Measurements from ENCODE around the gene RERE. TPM values are rescaled to one million over a fixed set of nuclear protein-coding genes. Genes with fewer than 3 reads are reported as not detected.

The RERE gene
- total RNA-seq, 2 donors from 2014 or later = 74.5 to 128 TPM

DNA sequence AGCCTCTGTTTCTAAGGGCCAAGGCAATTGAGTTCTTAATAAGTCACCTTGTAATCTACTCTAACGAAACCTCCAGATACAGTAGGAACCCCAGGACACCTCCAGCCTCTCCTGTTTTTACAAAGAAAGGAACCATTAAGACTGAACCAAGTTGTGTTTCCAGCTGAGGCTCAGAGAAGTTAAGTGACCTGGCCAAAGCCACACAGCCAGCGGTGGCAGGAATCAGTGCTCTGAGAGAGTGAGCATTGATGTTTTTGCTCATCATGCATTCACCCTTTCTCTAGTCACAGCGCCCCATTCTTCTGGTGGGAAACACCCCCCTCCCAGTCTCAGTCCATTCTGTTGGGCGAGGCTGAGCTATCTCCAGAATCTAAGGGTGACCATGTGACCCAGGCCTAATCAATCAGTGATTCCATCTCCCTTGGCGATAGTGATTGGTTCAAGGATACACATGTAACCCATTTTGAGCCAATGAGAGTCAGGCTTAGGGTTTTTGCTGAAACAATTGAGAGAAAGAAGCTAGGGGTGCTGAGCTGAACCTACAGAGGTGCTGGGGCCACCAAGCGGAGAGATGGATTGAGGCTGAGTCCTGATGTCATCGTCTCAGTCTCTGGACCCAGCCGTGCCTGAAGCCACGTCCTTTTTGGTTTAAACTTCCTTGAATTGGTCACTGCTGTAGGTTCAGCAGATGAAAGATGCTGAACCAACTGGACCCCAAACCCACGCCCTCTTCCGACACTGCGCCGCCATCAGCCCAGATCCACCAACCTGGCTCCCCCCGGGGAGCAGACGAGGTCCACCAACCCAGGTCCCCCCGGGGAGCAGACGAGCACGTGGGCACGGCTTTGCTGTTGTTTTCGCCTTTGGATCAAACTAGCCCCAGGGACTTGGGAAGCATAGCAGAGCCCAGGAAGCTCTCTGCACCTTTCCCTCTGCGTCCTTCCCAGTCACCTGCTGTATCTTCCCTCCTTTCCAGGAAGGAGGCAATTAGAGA lies 28.0 kb upstream of the RERE start:
- DNase-seq (no peak), ATAC-seq (no peak)
- no peaks in the 10 kb centered on the region for H3K9me3 ChIP-seq
- peaks cover 18% of the 10 kb centered on the region for H3K4me1 ChIP-seq
- intact Hi-C loops (cut with DNase I) = loop anchor here (10.0 kb wide), 1 partner anchor 111 kb away; no protein-coding TSS in a partner anchor
- no peak overlapping the region for H3K4me3 ChIP-seq
- no peaks in the 10 kb centered on the region for H3K27me3 ChIP-seq
- H3K36me3 ChIP-seq (replicated peaks in 1 of 2; ENCODE audit: insufficient read depth in 1 of 2, low read depth in 2 of 2) = no peaks in the 10 kb centered on the region
- H3K27ac ChIP-seq = no peak overlapping the region
- TF ChIP-seq, protein P1, sequence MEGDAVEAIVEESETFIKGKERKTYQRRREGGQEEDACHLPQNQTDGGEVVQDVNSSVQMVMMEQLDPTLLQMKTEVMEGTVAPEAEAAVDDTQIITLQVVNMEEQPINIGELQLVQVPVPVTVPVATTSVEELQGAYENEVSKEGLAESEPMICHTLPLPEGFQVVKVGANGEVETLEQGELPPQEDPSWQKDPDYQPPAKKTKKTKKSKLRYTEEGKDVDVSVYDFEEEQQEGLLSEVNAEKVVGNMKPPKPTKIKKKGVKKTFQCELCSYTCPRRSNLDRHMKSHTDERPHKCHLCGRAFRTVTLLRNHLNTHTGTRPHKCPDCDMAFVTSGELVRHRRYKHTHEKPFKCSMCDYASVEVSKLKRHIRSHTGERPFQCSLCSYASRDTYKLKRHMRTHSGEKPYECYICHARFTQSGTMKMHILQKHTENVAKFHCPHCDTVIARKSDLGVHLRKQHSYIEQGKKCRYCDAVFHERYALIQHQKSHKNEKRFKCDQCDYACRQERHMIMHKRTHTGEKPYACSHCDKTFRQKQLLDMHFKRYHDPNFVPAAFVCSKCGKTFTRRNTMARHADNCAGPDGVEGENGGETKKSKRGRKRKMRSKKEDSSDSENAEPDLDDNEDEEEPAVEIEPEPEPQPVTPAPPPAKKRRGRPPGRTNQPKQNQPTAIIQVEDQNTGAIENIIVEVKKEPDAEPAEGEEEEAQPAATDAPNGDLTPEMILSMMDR (IDR thresholded peaks at IDR 0.05) = no peak
- no peak for TF ChIP-seq POLR2A (IDR thresholded peaks at IDR 0.05)
- 83 to 88% methylated on average over 20 to 21 of the region's 21 CpGs for WGBS, 2 donors

DNA sequence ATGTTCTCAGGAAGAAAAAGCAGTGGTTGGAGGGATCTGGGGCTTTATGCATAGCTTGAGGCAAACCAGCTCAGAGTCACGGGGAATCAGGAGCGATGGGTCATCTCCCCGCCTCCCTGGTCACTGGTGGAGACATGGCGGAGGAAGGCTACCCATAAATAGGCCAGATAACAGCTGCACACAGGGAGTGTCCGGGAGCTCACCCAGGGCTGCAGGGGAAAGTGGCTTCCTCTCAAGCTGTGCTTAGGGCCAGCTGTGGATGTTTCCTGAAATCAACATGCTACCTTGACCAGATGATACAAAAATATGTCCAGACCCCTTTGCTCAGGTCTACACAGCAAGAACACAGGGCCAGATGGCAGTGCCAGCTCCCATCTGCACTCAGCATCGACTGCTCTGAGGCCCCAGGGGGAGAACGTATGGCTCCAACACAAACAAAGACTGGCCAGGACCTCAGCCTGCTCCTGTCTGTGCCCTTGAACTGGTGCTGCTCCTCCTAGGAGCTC lies 27.1 kb upstream of the RERE start:
- TF ChIP-seq POLR2A (IDR thresholded peaks at IDR 0.05) = no peak
- no peaks in the 10 kb centered on the region for H3K36me3 ChIP-seq (replicated peaks in 1 of 2; ENCODE audit: insufficient read depth in 1 of 2, low read depth in 2 of 2)
- ATAC-seq = no peak
- intact Hi-C loops (cut with DNase I) = loop anchor here (10.0 kb wide), 1 partner anchor 110 kb away; no protein-coding TSS in a partner anchor
- no peak for DNase-seq
- peaks cover 18% of the 10 kb centered on the region for H3K4me1 ChIP-seq
- no peaks in the 10 kb centered on the region for H3K27me3 ChIP-seq
- H3K4me3 ChIP-seq = no peak overlapping the region
- 56 to 81% methylated on average over 5 to 7 of the region's 7 CpGs for WGBS, 2 donors
- no peaks in the 10 kb centered on the region for H3K9me3 ChIP-seq
- no peak overlapping the region for H3K27ac ChIP-seq

DNA sequence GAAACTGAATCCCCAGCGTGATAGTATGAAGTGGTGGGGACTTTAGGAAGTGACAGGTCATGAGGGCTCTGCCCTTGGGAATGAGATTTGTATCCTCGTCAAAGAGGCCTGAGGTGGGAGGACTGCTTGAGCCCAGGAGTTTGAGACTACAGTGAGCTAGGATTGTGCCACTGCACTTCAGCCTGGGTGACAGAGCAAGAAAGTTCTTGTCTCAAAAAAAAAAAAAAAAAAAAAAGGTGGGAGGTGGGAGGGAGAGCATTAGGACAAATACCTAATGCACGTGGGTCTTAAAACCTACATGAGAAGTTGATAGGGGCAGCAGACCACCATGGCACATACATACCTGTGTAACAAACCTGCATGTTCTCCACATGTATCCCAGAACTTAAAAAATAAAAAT lies 24.0 kb upstream of the RERE start:
- no peaks in the 10 kb centered on the region for H3K9me3 ChIP-seq
- no peak for TF ChIP-seq POLR2A (IDR thresholded peaks at IDR 0.05)
- TF ChIP-seq, protein P1 (IDR thresholded peaks at IDR 0.05) = no peak

DNA sequence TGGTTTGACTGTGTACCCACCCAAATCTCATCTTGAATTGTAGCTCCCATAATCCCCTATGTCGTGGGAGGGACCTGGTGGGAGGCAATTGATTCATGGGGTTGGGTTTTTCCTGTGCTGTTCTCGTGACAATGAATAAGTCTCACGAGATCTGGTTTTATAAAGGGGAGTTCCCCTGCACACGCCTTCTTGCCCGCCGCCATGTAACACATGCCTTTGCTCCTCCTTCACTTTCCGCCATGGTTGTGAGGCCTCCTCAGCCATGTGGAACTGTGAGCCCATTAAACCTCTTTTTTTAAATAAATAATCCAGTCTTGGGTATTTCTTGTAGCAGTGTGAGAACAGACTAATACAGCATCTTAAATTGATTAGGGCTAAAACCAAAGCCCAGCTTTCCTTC lies 22.6 kb upstream of the RERE start:
- WGBS, 2 donors = 91 to 93% methylated on average over 7 of the region's 7 CpGs
- Histone ChIP-seq H3K27me3 (no peaks in the 10 kb centered on the region), H3K27ac (no peak overlapping the region), H3K36me3 (replicated peaks in 1 of 2; ENCODE audit: insufficient read depth in 1 of 2, low read depth in 2 of 2) (no peaks in the 10 kb centered on the region), H3K9me3 (no peaks in the 10 kb centered on the region), H3K4me1 (peaks cover 4% of the 10 kb centered on the region), H3K4me3 (no peak overlapping the region)
- no peak for ATAC-seq
- intact Hi-C loops (cut with DNase I) = loop anchor here (10.0 kb wide), 1 partner anchor 105 kb away; no protein-coding TSS in a partner anchor
- TF ChIP-seq, protein P1 (IDR thresholded peaks at IDR 0.05) = no peak
- no peak for DNase-seq

More for the DNA sequence above, 24.0 kb upstream of the RERE start:
- intact Hi-C loops (cut with DNase I) = loop anchor here (10.0 kb wide), 1 partner anchor 107 kb away; no protein-coding TSS in a partner anchor
- Histone ChIP-seq H3K27ac (no peak overlapping the region), H3K4me1 (peaks cover 4% of the 10 kb centered on the region), H3K27me3 (no peaks in the 10 kb centered on the region), H3K36me3 (replicated peaks in 1 of 2; ENCODE audit: insufficient read depth in 1 of 2, low read depth in 2 of 2) (no peaks in the 10 kb centered on the region), H3K4me3 (no peak overlapping the region)
- WGBS, 2 donors = 76 to 91% methylated on average over 3 of the region's 3 CpGs
- no peak for ATAC-seq
- DNase-seq = no peak

- Histone ChIP-seq H3K9me3 (no peaks in the 10 kb centered on the region), H3K27ac (no peak overlapping the region), H3K4me3 (no peak overlapping the region), H3K36me3 (replicated peaks in 1 of 2; ENCODE audit: insufficient read depth in 1 of 2, low read depth in 2 of 2) (no peaks in the 10 kb centered on the region), H3K27me3 (no peaks in the 10 kb centered on the region), H3K4me1 (no peaks in the 10 kb centered on the region)
- intact Hi-C loops (cut with DNase I) = no loop called here
- WGBS, 2 donors = 79% methylated on average over 14 of the region's 14 CpGs
- DNase-seq = no peak
- ATAC-seq = no peak
- TF ChIP-seq, protein P1 (IDR thresholded peaks at IDR 0.05) = no peak
- no peak for TF ChIP-seq POLR2A (IDR thresholded peaks at IDR 0.05)
Observed at GRCh38 chr1:8835941-8836643, 18.7 kb upstream of the RERE start.

All from body of pancreas (tissue), 4 donors.